ENCODE measurements around the gene CAMK2D.

Gene CAMK2D

GRCh38 chr4:113591982-113592381 is 169.6 kb downstream of the CAMK2D start:
- TF ChIP-seq TOX (CRISPR knock-in tag; IDR thresholded peaks at IDR 0.05; ENCODE audit: borderline replicate concordance) (no peak), ZNF8 (CRISPR knock-in tag; IDR thresholded peaks at IDR 0.05) (no peak), GLIS3 (CRISPR knock-in tag; IDR thresholded peaks at IDR 0.05) (no peak), CSRNP3 (CRISPR knock-in tag; IDR thresholded peaks at IDR 0.05) (no peak), PATZ1 (CRISPR knock-in tag; IDR thresholded peaks at IDR 0.05; ENCODE audit: borderline replicate concordance) (no peak), POU6F1 (CRISPR knock-in tag; IDR thresholded peaks at IDR 0.05; ENCODE audit: borderline replicate concordance, low read depth) (no peak)
- no peak; the same call in 2 of the 3 replicates for ATAC-seq

- ATAC-seq, result no peak
- TF ChIP-seq ISL1 (CRISPR knock-in tag; IDR thresholded peaks at IDR 0.05), result no peak
- TF ChIP-seq SNAI2 (CRISPR knock-in tag; IDR thresholded peaks at IDR 0.05), result no peak
- no peak for TF ChIP-seq CSRNP3 (CRISPR knock-in tag; IDR thresholded peaks at IDR 0.05)
- no peak for TF ChIP-seq CSDC2 (CRISPR knock-in tag; IDR thresholded peaks at IDR 0.05)
- TF ChIP-seq GLIS3 (CRISPR knock-in tag; IDR thresholded peaks at IDR 0.05), result no peak
- TF ChIP-seq TCF4 (CRISPR knock-in tag; IDR thresholded peaks at IDR 0.05; ENCODE audit: borderline replicate concordance), result no peak
- TF ChIP-seq PPARA (CRISPR knock-in tag; IDR thresholded peaks at IDR 0.05; ENCODE audit: borderline replicate concordance), result no peak
- no peak for TF ChIP-seq ZFP30 (CRISPR knock-in tag; IDR thresholded peaks at IDR 0.05)
- TF ChIP-seq ARNTL (CRISPR knock-in tag; IDR thresholded peaks at IDR 0.05; ENCODE audit: borderline replicate concordance, low read depth), result no peak
- no peak for TF ChIP-seq RARB (CRISPR knock-in tag; IDR thresholded peaks at IDR 0.05)
- no peak for TF ChIP-seq TSHZ2 (CRISPR knock-in tag; IDR thresholded peaks at IDR 0.05)
- no peak for TF ChIP-seq TOX (CRISPR knock-in tag; IDR thresholded peaks at IDR 0.05; ENCODE audit: borderline replicate concordance)
- no peak for TF ChIP-seq OSR1 (CRISPR knock-in tag; IDR thresholded peaks at IDR 0.05)
- no peak for TF ChIP-seq ZNF565 (CRISPR knock-in tag; conservative IDR thresholded peaks at IDR 0.05; ENCODE audit: low read depth)
- no peak for TF ChIP-seq ZFP3 (CRISPR knock-in tag; IDR thresholded peaks at IDR 0.05)
Observed at GRCh38 chr4:113588895-113589668, 172.5 kb downstream of the CAMK2D start.

GRCh38 chr4:113587640-113588275 is 173.8 kb downstream of the CAMK2D start:
- ATAC-seq, result no peak
- TF ChIP-seq GLIS3 (CRISPR knock-in tag; IDR thresholded peaks at IDR 0.05) (no peak), SNAI2 (CRISPR knock-in tag; IDR thresholded peaks at IDR 0.05) (no peak), ARNTL (CRISPR knock-in tag; IDR thresholded peaks at IDR 0.05; ENCODE audit: borderline replicate concordance, low read depth) (no peak), OSR1 (CRISPR knock-in tag; IDR thresholded peaks at IDR 0.05) (no peak), TCF4 (CRISPR knock-in tag; IDR thresholded peaks at IDR 0.05; ENCODE audit: borderline replicate concordance) (no peak), CSRNP3 (CRISPR knock-in tag; IDR thresholded peaks at IDR 0.05) (no peak), TSHZ2 (CRISPR knock-in tag; IDR thresholded peaks at IDR 0.05) (no peak), CREB5 (CRISPR knock-in tag; IDR thresholded peaks at IDR 0.05; ENCODE audit: low read depth) (no peak), ZNF565 (CRISPR knock-in tag; conservative IDR thresholded peaks at IDR 0.05; ENCODE audit: low read depth) (no peak)
